NCI-H1048 (cell line): Measurements from ENCODE around the gene ACAT2.
"Not testable (repeated sequence)": the region's sequence is repeated elsewhere in the genome, so short reads cannot be mapped to it uniquely, and the experiment has no call there.

Source experiments
- DNase-seq: peaks from one replicate; lab custom pipeline; 2025; lab: John Stamatoyannopoulos, UW

The ACAT2 gene

DNA sequence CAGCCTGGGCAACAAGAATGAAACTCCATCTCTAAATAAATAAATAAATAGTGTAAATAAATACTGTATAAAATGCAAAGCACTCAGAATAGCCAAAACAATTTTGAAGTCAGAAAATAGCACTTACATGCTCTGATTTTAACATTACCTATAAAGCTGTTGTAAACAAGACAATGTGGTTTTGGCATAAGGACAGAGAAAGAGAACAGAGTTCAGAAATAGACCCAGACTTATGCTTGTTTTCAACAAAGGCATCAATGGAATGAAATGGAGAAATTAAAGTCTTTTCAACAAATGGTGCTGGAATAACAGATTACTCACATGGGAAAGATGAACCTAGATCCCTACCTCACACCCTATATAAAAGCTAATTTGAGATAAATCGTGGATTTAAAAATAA lies 10.4 kb downstream of the ACAT2 start:
- DNase-seq, result no peak

- DNase-seq, result no peak
Measured at GRCh38 chr6:159777240-159777904, 15.5 kb downstream of the ACAT2 start.

- DNase-seq, result no peak
Measured at GRCh38 chr6:159778131-159778530, 16.3 kb downstream of the ACAT2 start.

DNA sequence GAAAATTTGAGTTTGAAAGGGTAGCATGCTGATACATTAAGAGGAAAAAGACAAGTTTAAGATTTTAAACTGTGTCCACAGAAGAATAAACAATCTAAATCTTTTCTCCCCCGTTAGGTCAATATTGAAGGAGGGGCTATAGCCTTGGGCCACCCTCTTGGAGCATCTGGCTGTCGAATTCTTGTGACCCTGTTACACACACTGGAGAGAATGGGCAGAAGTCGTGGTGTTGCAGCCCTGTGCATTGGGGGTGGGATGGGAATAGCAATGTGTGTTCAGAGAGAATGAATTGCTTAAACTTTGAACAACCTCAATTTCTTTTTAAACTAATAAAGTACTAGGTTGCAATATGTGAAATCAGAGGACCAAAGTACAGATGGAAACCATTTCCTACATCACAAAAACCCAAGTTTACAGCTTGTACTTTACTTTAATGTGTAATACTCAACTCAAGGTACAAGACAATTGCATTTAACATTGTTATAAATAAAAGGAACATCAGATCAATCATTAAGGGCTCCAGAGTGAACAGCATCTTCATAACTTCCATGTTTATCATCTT lies 16.8 kb downstream of the ACAT2 start:
- no peak for DNase-seq

- DNase-seq, result no peak
Measured at GRCh38 chr6:159788276-159788675, 26.4 kb downstream of the ACAT2 start.

GRCh38 chr6:159788753-159789376 lies 27.0 kb downstream of the ACAT2 start:
- DNase-seq, result no peak

DNA sequence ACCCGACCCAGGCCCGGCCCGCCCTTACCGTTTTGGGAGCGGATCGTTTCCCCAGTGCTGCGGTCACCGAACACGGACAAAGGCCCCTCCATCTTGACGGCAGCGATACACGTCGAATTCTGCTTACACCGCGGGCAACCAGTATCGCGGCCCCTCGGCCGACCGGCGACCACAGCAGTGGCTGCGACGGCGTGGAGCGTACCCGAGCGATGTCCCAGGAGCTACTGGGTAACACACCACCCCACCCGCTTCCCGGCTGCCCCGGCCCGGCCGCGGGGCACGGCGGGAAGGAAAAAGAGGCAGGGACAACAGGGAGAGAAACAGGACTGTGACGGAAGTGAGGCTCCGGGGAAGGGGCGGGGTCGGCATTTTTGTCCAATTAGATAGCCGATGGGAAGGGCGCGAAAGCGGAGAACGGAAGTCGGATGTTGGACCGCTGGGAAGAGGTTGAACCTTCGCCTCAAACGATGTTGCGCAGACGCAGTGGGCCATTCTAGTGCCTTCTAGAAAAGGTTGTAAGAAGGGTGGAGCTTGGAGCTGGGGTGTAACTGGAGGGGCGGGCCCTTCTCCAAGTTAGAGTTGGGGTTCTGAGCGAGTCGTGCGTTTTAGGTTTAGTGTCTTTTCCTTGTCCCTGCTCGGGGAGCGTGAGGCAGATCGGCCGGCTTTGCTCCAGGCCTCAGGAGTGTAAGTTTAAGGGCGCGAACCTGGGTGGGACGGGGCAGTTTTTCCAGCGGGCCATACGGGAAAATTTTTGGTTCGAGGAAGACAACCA lies 27.7 kb downstream of the ACAT2 start, which contains the start of gene TCP1:
TCP1 (minus strand) TSS at position 226 of the 772 bp plus-strand sequence; CDS start at position 92, 134 bp downstream.
- DNase-seq, result peak; percentile 99

GRCh38 chr6:159790149-159790955 lies 28.5 kb downstream of the ACAT2 start, which contains the start of gene MRPL18:
TSS of gene MRPL18 (plus strand) at chr6:159790467. CDS start at chr6:159790588, 121 bp downstream.
- peak; percentile 91 for DNase-seq

GRCh38 chr6:159790956-159791598 lies 29.2 kb downstream of the ACAT2 start:
- no peak for DNase-seq

GRCh38 chr6:159794976-159795375 lies 33.1 kb downstream of the ACAT2 start:
- not testable (repeated sequence) for DNase-seq

DNA sequence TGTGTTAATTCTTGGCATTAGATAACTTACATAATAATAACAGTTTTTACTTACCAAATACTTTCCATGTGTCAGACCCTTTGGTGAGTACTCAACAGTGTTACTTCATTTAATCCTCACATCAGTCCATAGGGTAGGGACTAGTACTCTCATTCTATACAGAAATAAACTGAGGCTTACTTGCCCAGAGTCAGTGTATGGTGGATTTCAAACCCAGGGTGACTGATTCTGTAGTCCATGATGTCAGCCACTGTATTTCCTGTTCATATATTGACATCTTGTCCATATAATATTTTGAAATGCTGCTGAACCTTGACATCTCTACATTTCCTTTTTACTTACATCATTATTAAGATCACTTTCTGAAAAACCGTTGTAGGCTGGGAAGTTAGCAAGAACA lies 35.7 kb downstream of the ACAT2 start:
- DNase-seq, result no peak

GRCh38 chr6:159800141-159800865 lies 38.5 kb downstream of the ACAT2 start, which contains the start of gene PNLDC1:
TSS of gene PNLDC1 (plus strand) at chr6:159800276. CDS start at chr6:159800308, 32 bp downstream.
- no peak for DNase-seq

DNA sequence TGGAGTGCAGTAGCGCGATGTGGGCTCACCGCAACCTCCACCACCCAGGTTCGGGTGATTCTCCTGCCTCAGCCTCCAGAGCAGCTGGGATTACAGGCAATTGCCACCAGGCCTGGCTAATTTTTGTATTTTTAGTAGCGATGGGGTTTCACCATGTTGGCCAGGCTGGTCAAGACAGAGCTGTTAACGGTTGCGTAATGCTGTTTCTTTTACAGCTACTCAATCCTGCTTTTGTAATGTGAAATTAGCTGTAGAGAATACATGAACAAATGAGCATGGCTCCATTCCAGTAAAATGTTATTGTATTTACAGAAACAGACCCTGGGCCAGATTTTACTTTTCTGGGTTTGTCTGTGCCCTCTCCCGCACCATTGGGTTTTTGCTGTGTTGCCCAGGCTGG lies 40.1 kb downstream of the ACAT2 start:
- DNase-seq, result no peak

DNA sequence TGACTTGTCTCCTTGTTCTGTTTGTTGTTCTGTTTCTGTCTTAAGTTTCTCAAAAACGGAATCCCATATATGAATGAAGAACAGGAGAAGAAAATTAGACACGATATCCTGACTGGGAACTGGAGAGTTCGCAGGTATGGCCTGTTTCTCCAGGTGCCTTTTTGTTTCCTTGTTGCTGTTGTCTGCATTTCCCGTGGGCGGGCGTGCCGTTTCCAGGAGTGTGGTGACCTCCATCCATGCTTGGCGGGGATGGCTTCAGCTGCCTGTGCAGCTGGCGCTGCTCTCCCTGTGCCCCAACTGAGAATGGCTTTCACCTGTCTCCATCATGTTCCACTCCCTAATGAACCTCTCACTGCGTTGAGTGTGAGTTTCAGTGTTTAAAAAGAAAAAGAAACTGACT lies 42.7 kb downstream of the ACAT2 start:
- no peak for DNase-seq

GRCh38 chr6:159805440-159806020 lies 43.7 kb downstream of the ACAT2 start:
- no peak for DNase-seq

DNA sequence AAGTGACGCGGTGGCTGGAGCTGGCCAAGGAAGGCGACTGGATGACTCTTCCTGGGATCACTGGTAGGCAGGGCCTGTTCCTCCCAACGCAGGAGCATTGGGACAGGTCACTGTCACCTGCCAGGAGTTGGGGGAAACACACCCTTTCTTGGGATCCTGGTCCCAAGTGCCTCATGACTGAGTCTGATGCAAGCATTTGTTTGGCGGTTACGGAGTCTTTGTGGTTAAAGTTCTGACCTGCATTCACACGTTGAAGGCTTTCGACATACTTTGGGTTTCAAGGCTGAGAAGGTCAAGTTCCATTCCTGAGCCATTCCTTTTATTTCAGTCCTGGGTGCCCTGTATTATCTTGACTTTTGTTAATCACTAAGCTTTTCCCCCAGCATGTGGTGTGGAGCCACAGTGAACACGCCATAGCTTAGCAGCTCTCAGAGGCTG lies 44.2 kb downstream of the ACAT2 start:
- no peak for DNase-seq

DNA sequence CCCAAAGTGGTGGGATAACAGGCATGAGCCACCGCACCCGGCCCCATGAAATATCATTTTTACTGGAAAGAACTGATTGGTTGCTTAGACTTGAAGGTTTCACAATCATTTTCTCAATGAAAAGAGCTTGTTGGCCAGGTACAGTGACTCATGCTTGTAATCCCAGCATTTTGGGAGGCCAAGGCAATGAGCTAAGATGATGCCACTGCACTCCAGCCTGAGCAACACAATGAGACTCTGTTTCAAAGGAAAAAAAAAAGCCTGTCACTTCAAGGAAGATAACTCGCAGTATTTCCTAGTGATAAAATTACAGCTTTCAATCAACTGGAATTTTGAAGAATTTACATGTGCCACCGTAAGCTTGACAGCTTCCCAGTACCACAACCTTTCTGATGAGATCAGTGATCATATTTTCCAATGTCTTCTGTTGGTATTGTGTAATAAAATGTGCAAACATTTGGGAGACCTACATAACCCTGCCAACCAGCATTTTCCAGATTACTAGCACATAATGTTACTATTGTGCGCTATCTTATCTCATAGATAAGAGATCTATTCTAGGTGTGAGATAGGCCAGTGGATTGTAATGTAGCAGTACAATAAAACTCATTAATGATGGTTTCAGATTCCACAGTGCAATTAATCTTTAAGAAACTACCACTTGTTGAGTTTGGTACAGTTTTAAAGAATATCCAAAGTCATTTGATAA lies 45.5 kb downstream of the ACAT2 start:
- no peak for DNase-seq

DNA sequence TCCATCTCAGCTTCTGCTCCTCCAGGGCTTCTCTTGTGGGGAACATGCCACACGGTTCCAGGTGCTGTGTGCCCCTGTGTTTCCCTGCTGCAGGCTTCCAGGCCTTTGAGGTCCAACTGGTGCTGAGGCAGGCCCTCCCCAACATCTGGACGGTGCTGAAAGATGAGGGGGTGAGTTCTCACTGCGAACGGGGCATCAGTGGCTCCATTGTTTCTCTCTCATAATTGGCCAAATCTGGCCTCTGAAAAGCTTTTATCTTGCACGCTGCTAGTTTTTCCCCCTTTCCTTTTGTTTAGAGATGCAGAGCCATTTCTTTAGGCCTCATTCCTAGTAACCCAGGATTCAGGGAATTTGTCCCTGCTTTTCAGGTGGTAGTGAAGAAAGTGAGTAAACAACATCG lies 46.8 kb downstream of the ACAT2 start:
- no peak for DNase-seq

GRCh38 chr6:159809149-159809548 lies 47.3 kb downstream of the ACAT2 start:
- DNase-seq, result no peak
